ENCODE measurements around the gene OR4A5.
"Not testable (repeated sequence)": the region's sequence is repeated elsewhere in the genome, so short reads cannot be mapped to it uniquely, and the experiment has no call there.

Gene OR4A5, protein sequence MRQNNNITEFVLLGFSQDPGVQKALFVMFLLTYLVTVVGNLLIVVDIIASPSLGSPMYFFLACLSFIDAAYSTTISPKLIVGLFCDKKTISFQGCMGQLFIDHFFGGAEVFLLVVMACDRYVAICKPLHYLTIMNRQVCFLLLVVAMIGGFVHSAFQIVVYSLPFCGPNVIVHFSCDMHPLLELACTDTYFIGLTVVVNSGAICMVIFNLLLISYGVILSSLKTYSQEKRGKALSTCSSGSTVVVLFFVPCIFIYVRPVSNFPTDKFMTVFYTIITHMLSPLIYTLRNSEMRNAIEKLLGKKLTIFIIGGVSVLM

DNA sequence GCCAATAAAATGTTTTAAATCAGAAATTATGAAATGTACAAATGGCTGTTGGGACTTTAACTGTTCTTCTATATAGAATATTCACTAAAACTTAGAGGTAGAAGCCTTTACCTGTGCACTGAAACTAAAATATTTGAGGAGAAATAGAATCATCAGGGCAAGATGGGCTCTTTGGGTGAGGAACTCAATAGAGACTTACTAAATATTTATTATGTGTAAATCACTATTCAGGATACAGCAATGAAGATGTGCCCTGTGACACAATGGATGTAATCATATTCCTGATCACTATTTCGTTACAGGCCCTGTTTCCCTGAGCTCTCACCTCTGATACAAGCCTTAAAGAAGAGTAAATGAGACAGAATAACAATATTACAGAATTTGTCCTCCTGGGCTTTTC is at the start of gene OR4A5:
OR4A5 (plus strand) TSS at position 301 of the 400 bp plus-strand sequence; CDS start at position 354, 53 bp downstream.
- DNase-seq (ENCODE audit: low read depth in 2 of 2) = not testable (repeated sequence)

DNA sequence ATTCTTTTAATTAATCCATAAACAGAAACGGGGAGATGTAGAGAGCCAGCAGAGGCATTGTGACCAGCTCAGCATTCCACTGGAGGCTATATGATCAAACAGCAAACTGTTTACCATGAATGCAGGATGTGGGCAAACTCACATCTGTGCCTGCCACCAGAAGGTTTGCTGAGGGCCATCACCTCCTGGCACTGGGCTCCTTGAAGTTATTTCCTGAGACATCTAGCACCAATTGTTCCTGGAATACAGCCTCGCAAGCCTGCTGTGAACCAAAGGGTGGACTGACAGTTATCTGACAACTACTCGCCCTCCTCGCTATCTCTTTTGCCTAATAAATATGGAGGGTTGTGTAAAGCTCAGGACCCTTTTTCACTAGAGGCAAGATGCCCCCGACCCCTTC is 13.5 kb downstream of the OR4A5 start:
- not testable (repeated sequence) for DNase-seq (ENCODE audit: low read depth in 2 of 2)
